Peyer's patch (tissue), 4 donors: ENCODE measurements around the gene PPFIA4. TPM values are rescaled to one million over a fixed set of nuclear protein-coding genes. Genes with fewer than 3 reads are reported as not detected.
A peak's percentile ranks its signal among the peaks of the same experiment; 100 is the strongest.

ENCODE experiments used
- DNase-seq, 3 donors: peaks; one replicate each; pipeline ENCODE4 v3.0.0-alpha.2; 2017 to 2019
- H3K27ac ChIP-seq, 4 donors: fragments of 200-600 bp; sonication (generic); one replicate each; pipeline ENCODE4 v1.5.1; 2016 to 2019
- H3K27me3 ChIP-seq, 2 donors: fragments of 200-600 bp; sonication (generic); one replicate each; pipeline ENCODE4 v1.5.1; 2019
- H3K36me3 ChIP-seq, 3 donors: fragments of 200-600 bp; sonication (generic); one replicate each; pipeline ENCODE4 v1.5.1; 2016 to 2019
- H3K4me1 ChIP-seq, 4 donors: fragments of 200-600 bp; sonication (generic); one replicate each; pipeline ENCODE4 v1.5.1; 2016 to 2019
- H3K4me3 ChIP-seq, 4 donors: fragments of 200-600 bp; sonication (generic); 1 replicate in 3 of 4; 2 replicates in 1 of 4; pipeline ENCODE4 v1.5.1; 2016 to 2019; ENCODE audit warnings: mild to moderate bottlenecking in 1 of 4
- H3K9me3 ChIP-seq, 4 donors: fragments of 200-600 bp; sonication (generic); one replicate each; pipeline ENCODE4 v1.5.1; 2016 to 2019; ENCODE audit warnings: mild to moderate bottlenecking in 1 of 4
- POLR2A ChIP-seq, 2 donors: fragments of 450-650 bp; IDR thresholded peaks; one replicate each; pipeline ENCODE4 v1.5.1; 2017; ENCODE audit warnings: antibody characterized with exemption in 2 of 2, mild to moderate bottlenecking in 2 of 2, moderate library complexity in 2 of 2
- total RNA-seq, 4 donors: library from RNA; depleted of rRNA; stranded (reverse); fragments of >200 nt; gene quantifications; one replicate each; pipeline ENCODE4 v1.1.0, GENCODE V29; 2016
- TF ChIP-seq, protein P1 (sequence below), 6 experiments: fragments of 450-650 bp in 4 of 6; fragments of 200-600 bp in 2 of 6; sonication (generic) in 1 of 6; IDR thresholded peaks; one replicate each; pipeline ENCODE4 v1.5.1; 2017 to 2019; ENCODE audit warnings: antibody characterized with exemption in 6 of 6, mild to moderate bottlenecking in 3 of 6, moderate library complexity in 1 of 6

The PPFIA4 gene
- total RNA-seq, 4 donors from 2014 or later: 0.54 to 1.8 (median 1.7) TPM; not detected in 1

DNA sequence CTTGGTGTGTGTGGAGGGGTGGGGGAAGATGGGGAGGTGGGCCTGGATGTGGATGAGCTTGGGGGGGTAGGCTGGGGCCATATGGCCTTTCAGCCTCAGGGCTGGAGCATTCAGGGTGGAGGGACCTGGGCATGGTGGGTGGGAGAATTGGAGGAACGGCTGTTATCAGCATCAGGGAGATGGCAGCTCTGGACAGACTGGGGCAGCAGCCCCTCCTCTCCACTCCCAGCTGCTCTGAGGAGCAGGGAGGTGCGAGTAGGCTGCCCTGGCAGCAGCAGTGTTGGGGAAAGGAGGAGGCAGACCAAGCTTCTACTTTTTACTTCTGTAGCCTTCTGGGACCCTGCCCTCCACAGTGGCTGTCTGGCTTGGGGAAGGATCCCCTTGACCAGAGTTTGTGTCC lies 10.2 kb downstream of the PPFIA4 start:
- Histone ChIP-seq H3K4me3 (no peak overlapping the region), H3K9me3 (no peaks in the 10 kb centered on the region), H3K4me1 (no peaks in the 10 kb centered on the region), H3K36me3 (no peaks in the 10 kb centered on the region), H3K27ac (no peak overlapping the region), H3K27me3 (no peaks in the 10 kb centered on the region)
- TF ChIP-seq POLR2A (IDR thresholded peaks at IDR 0.05): no peak
- TF ChIP-seq, protein P1, sequence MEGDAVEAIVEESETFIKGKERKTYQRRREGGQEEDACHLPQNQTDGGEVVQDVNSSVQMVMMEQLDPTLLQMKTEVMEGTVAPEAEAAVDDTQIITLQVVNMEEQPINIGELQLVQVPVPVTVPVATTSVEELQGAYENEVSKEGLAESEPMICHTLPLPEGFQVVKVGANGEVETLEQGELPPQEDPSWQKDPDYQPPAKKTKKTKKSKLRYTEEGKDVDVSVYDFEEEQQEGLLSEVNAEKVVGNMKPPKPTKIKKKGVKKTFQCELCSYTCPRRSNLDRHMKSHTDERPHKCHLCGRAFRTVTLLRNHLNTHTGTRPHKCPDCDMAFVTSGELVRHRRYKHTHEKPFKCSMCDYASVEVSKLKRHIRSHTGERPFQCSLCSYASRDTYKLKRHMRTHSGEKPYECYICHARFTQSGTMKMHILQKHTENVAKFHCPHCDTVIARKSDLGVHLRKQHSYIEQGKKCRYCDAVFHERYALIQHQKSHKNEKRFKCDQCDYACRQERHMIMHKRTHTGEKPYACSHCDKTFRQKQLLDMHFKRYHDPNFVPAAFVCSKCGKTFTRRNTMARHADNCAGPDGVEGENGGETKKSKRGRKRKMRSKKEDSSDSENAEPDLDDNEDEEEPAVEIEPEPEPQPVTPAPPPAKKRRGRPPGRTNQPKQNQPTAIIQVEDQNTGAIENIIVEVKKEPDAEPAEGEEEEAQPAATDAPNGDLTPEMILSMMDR (IDR thresholded peaks at IDR 0.05): no peak
- no peak for DNase-seq

DNA sequence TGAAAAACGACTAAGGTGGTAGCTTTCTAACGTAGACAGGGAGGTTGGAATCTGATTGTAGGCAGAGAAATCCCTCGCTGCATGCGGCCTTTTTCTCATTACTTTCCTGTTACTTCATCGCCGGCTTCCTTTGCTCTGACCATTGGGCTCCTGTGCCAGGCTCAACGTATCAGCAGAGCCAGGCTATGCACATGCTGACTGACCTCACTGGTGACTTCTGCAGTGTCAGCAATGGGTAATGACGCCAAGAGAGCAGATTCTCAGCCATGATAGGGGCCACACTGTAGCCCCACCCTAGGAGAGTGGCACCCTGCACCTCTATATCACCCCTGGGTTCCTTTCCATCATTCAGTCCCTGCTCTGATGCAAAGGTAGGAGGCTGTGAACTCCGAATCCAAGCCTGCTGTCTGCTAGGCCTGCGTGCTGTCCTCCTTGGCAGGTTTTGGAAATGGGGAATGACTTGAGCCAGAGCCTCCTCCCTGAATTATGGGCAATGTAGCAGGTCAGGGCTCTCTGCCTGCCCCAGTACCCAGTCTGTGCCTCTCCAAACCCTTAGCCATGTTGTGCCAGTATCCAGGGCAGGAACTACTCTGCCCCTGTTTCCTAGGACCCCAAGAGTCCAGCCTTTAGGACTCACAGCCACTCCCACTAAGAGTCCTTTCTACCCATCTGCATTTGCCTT lies 11.4 kb downstream of the PPFIA4 start:
- H3K36me3 ChIP-seq: no peaks in the 10 kb centered on the region
- H3K27me3 ChIP-seq: no peaks in the 10 kb centered on the region
- H3K27ac ChIP-seq: no peak overlapping the region
- no peak for DNase-seq
- no peaks in the 10 kb centered on the region for H3K9me3 ChIP-seq
- no peak overlapping the region for H3K4me3 ChIP-seq
- H3K4me1 ChIP-seq: no peaks in the 10 kb centered on the region
- TF ChIP-seq, protein P1 (IDR thresholded peaks at IDR 0.05): no peak
- TF ChIP-seq POLR2A (IDR thresholded peaks at IDR 0.05): no peak

DNA sequence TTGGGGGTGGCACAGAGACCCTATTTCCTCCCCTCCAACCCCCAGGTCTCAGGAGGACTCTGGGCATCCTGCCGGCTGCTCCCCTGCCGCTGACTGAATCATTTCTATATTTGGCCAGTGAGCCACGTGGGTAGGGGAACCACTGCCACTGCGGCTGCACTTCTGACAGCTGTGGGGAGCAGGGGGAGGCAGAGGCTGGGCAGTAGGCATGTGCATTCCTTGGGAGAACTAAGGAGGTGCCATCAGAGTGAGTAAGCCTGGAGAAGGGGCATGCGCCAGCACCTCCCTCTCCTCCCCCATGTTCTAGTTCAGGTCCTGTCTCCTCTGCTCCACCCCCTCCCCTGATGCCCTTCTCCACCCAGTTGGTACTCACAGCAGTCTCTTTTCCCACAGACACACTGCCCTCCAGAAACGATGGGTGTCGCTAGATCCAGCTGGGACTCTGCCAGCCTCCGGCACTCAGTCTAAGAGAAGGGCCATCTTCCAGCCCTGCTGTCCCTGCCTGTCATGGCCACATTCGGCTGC lies 12.0 kb downstream of the PPFIA4 start:
- DNase-seq: no peak
- H3K36me3 ChIP-seq: no peaks in the 10 kb centered on the region

DNA sequence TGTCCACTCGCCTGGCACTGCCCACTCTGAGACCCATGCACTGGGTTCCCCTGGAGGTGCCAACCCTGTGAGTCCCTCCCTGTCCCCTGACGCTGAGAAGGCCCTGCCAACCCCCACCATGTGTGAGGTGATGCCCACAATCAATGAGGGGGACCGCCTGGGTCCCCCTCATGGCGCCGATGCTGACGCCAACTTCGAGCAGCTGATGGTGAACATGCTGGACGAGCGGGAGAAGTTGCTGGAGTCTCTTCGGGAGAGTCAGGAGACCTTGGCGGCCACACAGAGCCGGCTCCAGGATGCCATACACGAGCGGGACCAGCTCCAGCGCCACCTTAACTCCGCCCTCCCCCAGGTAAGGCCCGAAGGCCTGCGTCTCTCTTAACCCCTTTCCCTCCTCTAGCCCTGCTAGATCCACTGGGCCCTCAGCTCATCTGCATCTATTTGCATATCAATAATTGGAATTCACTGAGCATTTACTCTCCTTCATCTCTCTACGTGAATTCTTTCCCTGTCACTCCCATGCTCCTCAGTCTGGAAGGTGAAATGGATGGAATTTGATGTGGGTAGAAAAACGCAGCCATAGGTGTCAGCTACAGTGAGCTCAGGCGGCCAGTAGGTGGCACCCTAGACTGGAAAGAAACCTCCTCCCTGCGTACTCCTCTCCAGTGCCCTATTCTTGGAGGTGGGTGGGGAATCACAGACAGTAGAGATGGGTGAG lies 12.8 kb downstream of the PPFIA4 start:
- peak; percentile 52 to 87 (median 72) for DNase-seq
- peak overlapping the region in 1 of 4 donors; percentile 23 for H3K27ac ChIP-seq
- TF ChIP-seq POLR2A (IDR thresholded peaks at IDR 0.05): no peak
- TF ChIP-seq, protein P1 (IDR thresholded peaks at IDR 0.05): peak; percentile 32 to 88 (median 84)
- H3K4me1 ChIP-seq: no peaks in the 10 kb centered on the region
- H3K36me3 ChIP-seq: no peaks in the 10 kb centered on the region
- no peaks in the 10 kb centered on the region for H3K27me3 ChIP-seq
- H3K9me3 ChIP-seq: no peaks in the 10 kb centered on the region
- H3K4me3 ChIP-seq: no peak overlapping the region

More for the DNA sequence above, 12.0 kb downstream of the PPFIA4 start:
- TF ChIP-seq, protein P1 (IDR thresholded peaks at IDR 0.05): no peak
- TF ChIP-seq POLR2A (IDR thresholded peaks at IDR 0.05): no peak
- Histone ChIP-seq H3K4me1 (no peaks in the 10 kb centered on the region), H3K27ac (peak overlapping the region in 1 of 4 donors; percentile 23), H3K27me3 (no peaks in the 10 kb centered on the region), H3K9me3 (no peaks in the 10 kb centered on the region), H3K4me3 (no peak overlapping the region)

DNA sequence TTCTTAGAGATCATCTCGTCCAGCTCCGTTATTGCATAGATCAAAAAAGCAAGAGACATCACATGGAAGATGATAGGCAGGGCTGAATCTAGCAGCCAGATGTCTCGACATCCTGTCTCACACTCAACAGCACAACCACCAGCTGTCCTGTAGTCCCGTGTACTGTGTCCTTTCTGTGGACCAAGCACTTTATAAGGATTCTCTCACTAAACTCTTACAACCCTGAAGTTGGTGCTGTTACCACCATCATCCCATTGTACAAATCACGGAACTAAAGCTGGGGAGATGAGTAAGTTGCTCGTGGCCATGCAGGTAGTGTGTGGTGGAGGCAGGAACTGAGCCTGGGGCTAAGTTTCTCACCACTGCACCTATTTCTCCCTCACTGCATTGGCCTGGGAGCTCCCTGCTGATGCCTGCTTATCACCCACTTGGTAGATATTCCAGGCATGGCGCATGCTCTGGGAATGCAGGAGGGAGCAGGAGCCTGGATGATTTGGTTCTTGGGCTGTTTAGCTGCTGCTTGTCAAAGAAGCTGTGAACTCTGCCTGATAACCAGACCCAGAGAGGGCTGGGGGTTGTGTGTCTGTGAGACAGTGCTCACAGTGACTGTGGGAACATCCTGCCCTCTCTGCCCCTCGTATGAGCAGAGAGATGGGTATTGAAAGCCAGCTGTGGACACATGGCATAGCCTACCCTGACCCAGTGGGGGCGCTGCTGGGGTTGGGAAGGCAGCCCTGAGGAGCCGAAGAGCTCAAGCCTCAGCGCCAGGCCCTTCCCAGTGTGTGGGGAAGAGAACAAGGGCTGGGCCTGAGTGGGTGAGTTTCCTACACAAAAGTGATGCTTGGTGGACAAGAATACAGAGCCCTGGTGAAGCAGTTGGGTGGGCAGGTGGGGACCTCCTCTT lies 13.6 kb downstream of the PPFIA4 start:
- Histone ChIP-seq H3K27ac (no peak overlapping the region), H3K36me3 (no peaks in the 10 kb centered on the region), H3K9me3 (no peaks in the 10 kb centered on the region), H3K4me3 (no peak overlapping the region), H3K4me1 (no peaks in the 10 kb centered on the region), H3K27me3 (no peaks in the 10 kb centered on the region)
- DNase-seq: no peak
- TF ChIP-seq POLR2A (IDR thresholded peaks at IDR 0.05): no peak
- TF ChIP-seq, protein P1 (IDR thresholded peaks at IDR 0.05): no peak
